Activated CD4-positive, alpha-beta T cell treated with anti-CD3 and anti-CD28 coated beads, Interleukin-2, amount 50 U/mL, for 1 hour (primary cell): ENCODE results near the gene RPL38.
A peak's percentile ranks its signal among the peaks of the same experiment; 100 is the strongest.

Experiments used
- DNase-seq: peaks from one replicate; pipeline ENCODE4 v3.0.0-alpha.2; 2020

RPL38 gene

GRCh38 chr17:74203439-74204240 is at the start of gene RPL38:
Gene RPL38 (plus strand): TSS chr17:74203678. CDS start chr17:74203956, 278 bp downstream.
- peak; percentile 94 for DNase-seq

GRCh38 chr17:74153821-74154430 is 49.6 kb upstream of the RPL38 start:
- no peak for DNase-seq

- no peak for DNase-seq
Observed at GRCh38 chr17:74156878-74157277, 46.6 kb upstream of the RPL38 start.

GRCh38 chr17:74157366-74157765 is 46.1 kb upstream of the RPL38 start:
- no peak for DNase-seq

- DNase-seq, result no peak
Observed at GRCh38 chr17:74158761-74159160, 44.7 kb upstream of the RPL38 start.

GRCh38 chr17:74159226-74159840 is 44.1 kb upstream of the RPL38 start:
- no peak for DNase-seq

- no peak for DNase-seq
Observed at GRCh38 chr17:74160656-74161502, 42.6 kb upstream of the RPL38 start.

GRCh38 chr17:74161503-74161875 is 42.0 kb upstream of the RPL38 start:
- DNase-seq, result no peak

GRCh38 chr17:74163271-74163821 is 40.1 kb upstream of the RPL38 start:
- no peak for DNase-seq

GRCh38 chr17:74163836-74164235 is 39.6 kb upstream of the RPL38 start:
- DNase-seq, result no peak

GRCh38 chr17:74164446-74165045 is 38.9 kb upstream of the RPL38 start:
- DNase-seq, result no peak

- no peak for DNase-seq
Observed at GRCh38 chr17:74165797-74166365, 37.6 kb upstream of the RPL38 start.

GRCh38 chr17:74170924-74171323 is 32.6 kb upstream of the RPL38 start:
- DNase-seq, result no peak

- no peak for DNase-seq
Observed at GRCh38 chr17:74172700-74173099, 30.8 kb upstream of the RPL38 start.

GRCh38 chr17:74176546-74177001 is 26.9 kb upstream of the RPL38 start:
- peak; percentile 27 for DNase-seq

- no peak for DNase-seq
Observed at GRCh38 chr17:74177018-74177450, 26.4 kb upstream of the RPL38 start.

- no peak for DNase-seq
Observed at GRCh38 chr17:74179576-74179975, 23.9 kb upstream of the RPL38 start.

- DNase-seq, result no peak
Observed at GRCh38 chr17:74180336-74180735, 23.1 kb upstream of the RPL38 start.

- DNase-seq, result no peak
Observed at GRCh38 chr17:74181341-74181740, 22.1 kb upstream of the RPL38 start.

- DNase-seq, result no peak
Observed at GRCh38 chr17:74182041-74182723, 21.3 kb upstream of the RPL38 start.

GRCh38 chr17:74183411-74183810 is 20.1 kb upstream of the RPL38 start:
- DNase-seq, result no peak
